GM23338 (cell line): ENCODE measurements around the gene MTHFD2L.

Source experiments
- CREB1 ChIP-seq: fragments of 250-450 bp; sonication (Bioruptor Pico); IDR thresholded peaks from 2 replicates; pipeline ENCODE4 v1.5.0; 2020; ENCODE audit warnings: low read depth, mild to moderate bottlenecking, moderate library complexity
- JUNB ChIP-seq: IDR thresholded peaks from one replicate; pipeline ENCODE4 v1.6.1; 2016; ENCODE audit warnings: antibody characterized with exemption; ENCODE audit not compliant: unreplicated experiment
- TF ChIP-seq, protein P1 (sequence below): IDR thresholded peaks from one replicate; pipeline ENCODE4 v1.6.1; 2018; ENCODE audit warnings: antibody characterized with exemption; ENCODE audit not compliant: unreplicated experiment

DNA sequence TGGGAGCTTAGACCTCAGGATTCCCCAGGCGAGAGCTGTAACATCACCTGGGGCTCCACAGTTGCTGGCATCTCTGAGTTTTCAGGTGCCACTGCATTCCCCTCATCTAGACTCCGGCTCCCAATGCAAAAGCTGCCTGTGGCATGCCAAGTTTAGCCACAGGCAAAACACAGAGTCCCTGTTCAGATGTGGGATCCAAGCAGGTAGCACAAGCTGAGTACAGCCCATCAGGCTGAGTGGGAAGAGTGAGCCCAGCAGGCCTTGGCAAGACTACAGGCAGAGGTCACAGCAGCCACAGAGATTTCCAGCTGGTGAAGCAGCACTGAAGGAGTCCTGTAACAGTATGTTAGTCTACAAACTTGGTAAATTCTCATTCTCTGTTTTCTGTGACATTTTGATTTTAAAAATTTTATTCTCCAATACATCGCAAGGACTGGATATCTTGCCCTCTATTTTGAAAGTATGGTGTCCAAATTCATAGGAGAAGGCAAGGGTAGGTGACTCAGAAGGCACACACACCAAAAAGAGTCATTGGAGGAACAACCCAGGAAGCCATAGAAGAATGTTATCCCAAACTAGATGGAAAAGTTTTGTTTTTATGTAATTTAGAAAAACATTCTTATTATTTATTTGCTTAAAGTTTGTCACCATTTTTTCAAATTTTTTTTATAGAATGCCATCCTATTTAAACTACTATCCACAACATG, 45.4 kb upstream of the MTHFD2L start:
- TF ChIP-seq JUNB (no peak), CREB1 (no peak)
- TF ChIP-seq, protein P1, sequence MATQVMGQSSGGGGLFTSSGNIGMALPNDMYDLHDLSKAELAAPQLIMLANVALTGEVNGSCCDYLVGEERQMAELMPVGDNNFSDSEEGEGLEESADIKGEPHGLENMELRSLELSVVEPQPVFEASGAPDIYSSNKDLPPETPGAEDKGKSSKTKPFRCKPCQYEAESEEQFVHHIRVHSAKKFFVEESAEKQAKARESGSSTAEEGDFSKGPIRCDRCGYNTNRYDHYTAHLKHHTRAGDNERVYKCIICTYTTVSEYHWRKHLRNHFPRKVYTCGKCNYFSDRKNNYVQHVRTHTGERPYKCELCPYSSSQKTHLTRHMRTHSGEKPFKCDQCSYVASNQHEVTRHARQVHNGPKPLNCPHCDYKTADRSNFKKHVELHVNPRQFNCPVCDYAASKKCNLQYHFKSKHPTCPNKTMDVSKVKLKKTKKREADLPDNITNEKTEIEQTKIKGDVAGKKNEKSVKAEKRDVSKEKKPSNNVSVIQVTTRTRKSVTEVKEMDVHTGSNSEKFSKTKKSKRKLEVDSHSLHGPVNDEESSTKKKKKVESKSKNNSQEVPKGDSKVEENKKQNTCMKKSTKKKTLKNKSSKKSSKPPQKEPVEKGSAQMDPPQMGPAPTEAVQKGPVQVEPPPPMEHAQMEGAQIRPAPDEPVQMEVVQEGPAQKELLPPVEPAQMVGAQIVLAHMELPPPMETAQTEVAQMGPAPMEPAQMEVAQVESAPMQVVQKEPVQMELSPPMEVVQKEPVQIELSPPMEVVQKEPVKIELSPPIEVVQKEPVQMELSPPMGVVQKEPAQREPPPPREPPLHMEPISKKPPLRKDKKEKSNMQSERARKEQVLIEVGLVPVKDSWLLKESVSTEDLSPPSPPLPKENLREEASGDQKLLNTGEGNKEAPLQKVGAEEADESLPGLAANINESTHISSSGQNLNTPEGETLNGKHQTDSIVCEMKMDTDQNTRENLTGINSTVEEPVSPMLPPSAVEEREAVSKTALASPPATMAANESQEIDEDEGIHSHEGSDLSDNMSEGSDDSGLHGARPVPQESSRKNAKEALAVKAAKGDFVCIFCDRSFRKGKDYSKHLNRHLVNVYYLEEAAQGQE = no peak
